HG03139 (cell line): ENCODE results near the gene POT1.
"Not testable (repeated sequence)": the region's sequence is repeated elsewhere in the genome, so short reads cannot be mapped to it uniquely, and the experiment has no call there.

Experiments used
- ATAC-seq: cut with Tn5 transposase; IDR thresholded peaks from one replicate; pipeline ENCODE4 v1.9.1; 2021; ENCODE audit not compliant: unreplicated experiment

The POT1 gene

GRCh38 chr7:124929467-124930172 lies at the start of gene POT1:
POT1 (minus strand) TSS chr7:124929825; CDS start chr7:124897173, 32,652 bp downstream.
- peak; percentile 100 for ATAC-seq

DNA sequence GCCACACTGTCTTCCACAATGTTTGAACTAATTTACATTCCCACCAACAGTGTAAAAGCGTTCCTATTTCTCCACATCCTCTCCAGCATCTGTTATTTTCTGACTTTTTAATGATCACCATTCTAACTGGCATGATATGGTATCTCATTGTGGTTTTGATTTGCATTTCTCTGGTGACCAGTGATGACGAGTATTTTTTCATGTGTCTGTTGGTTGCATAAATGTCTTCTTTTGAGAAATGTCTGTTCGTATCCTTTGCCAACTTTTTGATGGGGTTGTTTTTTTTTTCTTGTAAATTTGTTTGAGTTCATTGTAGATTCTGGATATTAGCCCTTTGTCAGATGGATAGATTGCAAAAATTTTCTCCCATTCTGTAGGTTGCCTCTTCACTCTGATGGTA lies 45.5 kb upstream of the POT1 start:
- ATAC-seq = not testable (repeated sequence)

- ATAC-seq = no peak
These were observed 35.9 kb upstream of the POT1 start for GRCh38 chr7:124965553-124965952.

GRCh38 chr7:124959676-124960075 lies 30.1 kb upstream of the POT1 start:
- no peak for ATAC-seq

- not testable (repeated sequence) for ATAC-seq
These were observed 28.3 kb upstream of the POT1 start for GRCh38 chr7:124957952-124958351.

- ATAC-seq = no peak
These were observed 26.5 kb upstream of the POT1 start for GRCh38 chr7:124956160-124956559.

GRCh38 chr7:124954790-124955189 lies 25.2 kb upstream of the POT1 start:
- no peak for ATAC-seq

GRCh38 chr7:124945680-124946079 lies 16.1 kb upstream of the POT1 start:
- no peak for ATAC-seq

DNA sequence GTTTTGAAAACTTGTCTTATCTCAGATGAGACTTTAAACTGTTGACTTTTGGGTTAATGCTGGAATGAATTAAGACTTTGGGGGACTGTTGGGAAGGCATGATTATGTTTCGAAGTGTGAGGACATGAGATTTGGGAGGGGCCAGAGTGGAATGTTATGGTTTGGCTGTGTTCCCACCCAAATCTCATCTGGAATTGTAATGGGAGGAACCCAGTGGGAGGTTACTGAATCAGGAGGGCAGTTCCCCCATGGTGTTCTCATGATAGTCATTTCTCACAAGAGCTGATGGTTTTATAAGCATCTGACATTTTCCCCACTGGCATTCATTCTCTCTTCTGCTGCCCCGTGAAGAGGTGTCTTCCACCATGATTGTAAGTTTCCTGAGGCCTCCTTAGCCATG lies 13.8 kb upstream of the POT1 start:
- ATAC-seq = no peak

GRCh38 chr7:124942399-124942798 lies 12.8 kb upstream of the POT1 start:
- no peak for ATAC-seq

- no peak for ATAC-seq
These were observed 10.7 kb upstream of the POT1 start for GRCh38 chr7:124940306-124940705.

- ATAC-seq = no peak
These were observed 8.5 kb upstream of the POT1 start for GRCh38 chr7:124938128-124938527.

GRCh38 chr7:124937076-124937475 lies 7.5 kb upstream of the POT1 start:
- no peak for ATAC-seq

- no peak for ATAC-seq
These were observed 5.2 kb upstream of the POT1 start for GRCh38 chr7:124934841-124935240.

DNA sequence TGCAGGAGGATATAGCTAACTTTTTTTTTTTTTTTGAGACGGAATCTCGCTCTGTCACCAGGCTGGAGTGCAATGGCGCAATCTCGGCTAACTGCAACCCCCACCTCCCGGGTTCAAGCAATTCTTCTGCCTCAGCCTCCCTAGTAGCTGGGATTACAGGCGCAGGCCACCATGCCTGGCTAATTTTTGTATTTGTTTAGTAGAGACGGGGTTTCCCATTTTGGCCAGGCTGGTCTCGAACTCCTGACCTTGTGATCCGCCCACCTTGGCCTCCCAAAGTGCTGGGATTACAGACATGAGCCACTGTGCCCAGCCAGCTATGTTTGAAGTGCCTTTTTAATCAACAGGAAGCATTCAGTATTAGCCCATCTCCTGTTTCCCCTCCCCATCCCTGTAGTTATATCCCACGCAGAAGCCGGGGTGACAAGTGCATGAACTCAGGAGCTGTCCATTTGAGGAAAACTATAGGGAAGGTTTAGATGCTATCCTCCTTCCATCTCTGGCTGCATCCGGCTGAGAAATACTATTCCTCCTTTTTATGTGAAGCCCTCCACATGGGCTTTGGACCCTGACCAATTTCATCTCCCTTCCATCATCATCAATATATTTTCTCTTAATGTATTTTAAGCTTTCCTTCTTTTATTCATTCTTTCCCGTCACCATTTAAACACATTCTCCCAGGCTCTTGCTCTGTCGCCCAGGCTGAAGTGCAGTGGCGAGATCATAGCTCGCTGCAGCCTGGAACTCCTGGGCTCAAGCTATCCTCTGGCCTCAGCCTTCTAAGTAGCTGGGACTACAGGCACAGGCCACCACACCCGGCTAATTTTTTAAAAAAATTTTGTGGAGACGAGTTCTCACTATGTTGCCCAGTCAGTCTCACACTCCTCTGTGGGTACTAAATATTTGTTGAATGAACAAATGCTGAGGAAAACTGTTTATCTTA lies 1.3 kb upstream of the POT1 start:
- no peak for ATAC-seq

- ATAC-seq = no peak
These were observed 573 bp upstream of the POT1 start for GRCh38 chr7:124930173-124930623.

GRCh38 chr7:124924906-124925305 lies 4.7 kb downstream of the POT1 start:
- no peak for ATAC-seq

DNA sequence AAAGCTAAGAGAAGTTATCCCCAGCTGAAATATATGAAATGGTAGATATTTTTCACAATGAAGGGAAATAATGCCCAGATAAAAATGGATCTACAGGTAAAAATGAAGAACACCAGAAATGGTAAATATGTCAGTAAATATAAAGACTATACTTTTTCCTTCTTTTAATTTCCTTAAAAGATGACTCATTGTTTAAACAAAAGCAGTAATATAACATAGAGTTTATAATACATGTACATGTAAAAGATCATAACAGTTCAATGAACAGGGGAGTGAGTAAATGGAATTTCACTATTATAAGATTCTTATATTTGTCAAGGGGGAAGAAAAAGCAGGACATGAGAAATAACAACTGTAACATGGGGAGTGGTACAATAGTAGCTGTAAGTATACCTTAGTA lies 7.4 kb downstream of the POT1 start:
- no peak for ATAC-seq

GRCh38 chr7:124919841-124920240 lies 9.8 kb downstream of the POT1 start:
- no peak for ATAC-seq

DNA sequence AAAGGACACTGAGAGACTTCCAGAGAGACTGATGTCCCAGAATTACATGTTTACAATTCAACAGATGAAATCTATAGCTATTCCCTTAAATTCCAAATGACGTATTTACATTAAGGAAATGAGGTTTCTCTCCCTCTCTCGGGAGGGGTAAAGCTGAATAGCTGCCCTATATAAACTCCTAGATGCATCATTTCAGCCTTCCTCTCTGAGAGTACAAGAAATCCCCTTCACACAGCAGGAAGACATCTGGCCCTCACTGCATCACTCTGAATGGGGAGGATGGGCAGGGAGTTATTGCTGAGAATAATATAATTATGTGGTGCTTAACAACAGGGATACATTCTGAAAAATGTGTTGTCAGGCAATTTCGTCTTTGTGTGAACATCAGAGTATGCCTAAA lies 11.0 kb downstream of the POT1 start:
- peak; percentile 53 for ATAC-seq

GRCh38 chr7:124915242-124915641 lies 14.4 kb downstream of the POT1 start:
- no peak for ATAC-seq

- ATAC-seq = no peak
These were observed 15.3 kb downstream of the POT1 start for GRCh38 chr7:124914298-124914697.
